IMR-90 (cell line): ENCODE measurements around the gene CMTM8. TPM values are rescaled to one million over a fixed set of nuclear protein-coding genes. Genes with fewer than 3 reads are reported as not detected.
A peak's percentile ranks its signal among the peaks of the same experiment; 100 is the strongest.

Experiments used
- ATAC-seq: fragments of 200-7000 bp; cut with Tn5 transposase; 2 replicates; pipeline ENCODE4 v1.9.1; 2020; ENCODE audit warnings: low read depth, mild to moderate bottlenecking, moderate library complexity
- BruUV-seq: library from RNA; stranded (reverse); fragments of 400-500 nt; replicated peaks from 2 replicates; lab custom pipeline; 2021; lab: Mats Ljungman, UMichigan
- CTCF ChIA-PET: fragments of 300-600 bp; formaldehyde crosslinking; extraction: SDS; loops from one replicate; lab custom pipeline; 2021; ENCODE audit warnings: antibody characterized with exemption; lab: Yijun Ruan, JAX
- POLR2A ChIA-PET: fragments of 300-600 bp; sonication (Branson Sonifier 250); formaldehyde crosslinking; loops from one replicate; lab custom pipeline; 2022; ENCODE audit warnings: antibody characterized with exemption; ENCODE audit not compliant: unreplicated experiment; lab: Charles Lee
- DNase-seq: peaks from one replicate; pipeline ENCODE4 v3.0.0; 2013
- H2AFZ ChIP-seq: replicated peaks from 2 replicates; pipeline ENCODE3; 2013; ENCODE audit warnings: low read length, mild to moderate bottlenecking; ENCODE audit not compliant: poor library complexity
- H2AK5ac ChIP-seq: 2 replicates; pipeline ENCODE4 v1.6.1; 2013; ENCODE audit warnings: low read depth, low read length, inconsistent platforms
- H2AK9ac ChIP-seq: replicated peaks from 2 replicates; pipeline ENCODE3; 2013; ENCODE audit warnings: mild to moderate bottlenecking, low read depth, low read length, moderate library complexity; ENCODE audit not compliant: poor library complexity
- H2BK120ac ChIP-seq: 2 replicates; pipeline ENCODE4 v1.6.1; 2013; ENCODE audit warnings: low read depth, low read length, inconsistent platforms
- H2BK15ac ChIP-seq: 3 replicates; pipeline ENCODE4 v1.6.1; 2013; ENCODE audit warnings: low read depth, low read length, inconsistent platforms
- H2BK20ac ChIP-seq: 2 replicates; pipeline ENCODE4 v1.6.1; 2013; ENCODE audit warnings: low read depth, mild to moderate bottlenecking, inconsistent platforms, low read length, moderate library complexity
- H2BK5ac ChIP-seq: 2 replicates; pipeline ENCODE4 v1.6.1; 2013; ENCODE audit warnings: mild to moderate bottlenecking, low read depth, low read length, inconsistent platforms; ENCODE audit not compliant: poor library complexity, severe bottlenecking
- H3K14ac ChIP-seq: replicated peaks from 2 replicates; pipeline ENCODE4 v1.6.1; 2013; ENCODE audit warnings: low read depth, low read length, inconsistent platforms
- H3K18ac ChIP-seq: 2 replicates; pipeline ENCODE4 v1.6.1; 2013; ENCODE audit warnings: low read depth, low read length, control low read depth
- H3K23ac ChIP-seq: 2 replicates; pipeline ENCODE4 v1.6.1; 2013; ENCODE audit warnings: low read depth, low read length, inconsistent platforms
- H3K27ac ChIP-seq: 2 replicates; pipeline ENCODE4 v1.5.1; 2013; ENCODE audit warnings: mild to moderate bottlenecking, control low read depth, low read length; ENCODE audit not compliant: insufficient read depth
- H3K27me3 ChIP-seq: 2 replicates; pipeline ENCODE4 v1.6.1; 2013; ENCODE audit warnings: low read length; ENCODE audit not compliant: control insufficient read depth, insufficient read depth
- H3K36me3 ChIP-seq: 2 replicates; pipeline ENCODE4 v1.6.1; 2013; ENCODE audit warnings: low read length, mixed read lengths; ENCODE audit not compliant: control insufficient read depth, insufficient read depth
- H3K4ac ChIP-seq: 2 replicates; pipeline ENCODE4 v1.6.1; 2013; ENCODE audit warnings: low read depth, low read length, inconsistent platforms
- H3K4me1 ChIP-seq: 2 replicates; pipeline ENCODE4 v1.6.1; 2013; ENCODE audit warnings: low read length, mixed read lengths; ENCODE audit not compliant: control insufficient read depth, insufficient read depth
- H3K4me2 ChIP-seq: 2 replicates; pipeline ENCODE4 v1.6.1; 2013; ENCODE audit warnings: low read depth, mild to moderate bottlenecking, control low read depth, low read length, moderate library complexity
- H3K4me3 ChIP-seq: 2 replicates; pipeline ENCODE4 v1.5.1; 2013; ENCODE audit warnings: low read depth, mild to moderate bottlenecking, control low read depth, low read length, moderate library complexity; ENCODE audit not compliant: insufficient read depth
- H3K56ac ChIP-seq: 2 replicates; pipeline ENCODE4 v1.6.1; 2013; ENCODE audit warnings: low read length, inconsistent platforms; ENCODE audit not compliant: insufficient read depth; ENCODE audit errors: extremely low read depth
- H3K79me1 ChIP-seq, 2 experiments: 2 replicates each; pipeline ENCODE4 v1.6.1; 2013; ENCODE audit warnings: low read length in 2 of 2, inconsistent platforms in 1 of 2, low read depth in 1 of 2
- H3K9ac ChIP-seq: 2 replicates; pipeline ENCODE4 v1.6.1; 2013; ENCODE audit warnings: low read depth, low read length, control low read depth
- H3K9me1 ChIP-seq: 2 replicates; pipeline ENCODE4 v1.6.1; 2013; ENCODE audit warnings: low read length, inconsistent platforms; ENCODE audit not compliant: insufficient read depth
- H3K9me3 ChIP-seq: 2 replicates; pipeline ENCODE4 v1.6.1; 2013; ENCODE audit warnings: low read length; ENCODE audit not compliant: control insufficient read depth, insufficient read depth
- H4K20me1 ChIP-seq: 2 replicates; pipeline ENCODE4 v1.6.1; 2013; ENCODE audit warnings: low read length, inconsistent platforms; ENCODE audit not compliant: insufficient read depth
- H4K5ac ChIP-seq: 2 replicates; pipeline ENCODE4 v1.6.1; 2013; ENCODE audit warnings: mild to moderate bottlenecking, low read depth, low read length, control low read depth
- H4K8ac ChIP-seq, 2 experiments: 2 replicates each; pipeline ENCODE4 v1.6.1; 2013; ENCODE audit warnings: low read depth in 2 of 2, low read length in 2 of 2, control low read depth in 1 of 2, inconsistent platforms in 1 of 2
- H4K91ac ChIP-seq: 2 replicates; pipeline ENCODE4 v1.6.1; 2013; ENCODE audit warnings: low read depth, low read length, inconsistent platforms; ENCODE audit not compliant: insufficient read depth
- BHLHE40 ChIP-seq: fragments of 150-350 bp; IDR thresholded peaks from 2 replicates; pipeline ENCODE4 v1.6.1; 2016; ENCODE audit warnings: mild to moderate bottlenecking, low read depth, low read length
- CEBPB ChIP-seq: IDR thresholded peaks from 2 replicates; pipeline ENCODE4 v1.6.1; 2012; ENCODE audit warnings: low read depth, low read length, improper control_type of control experiment
- CHD1 ChIP-seq: IDR thresholded peaks from 2 replicates; pipeline ENCODE4 v1.6.1; 2012; ENCODE audit warnings: low read depth, low read length, improper control_type of control experiment
- ELK1 ChIP-seq: fragments of 150-350 bp; IDR thresholded peaks from 2 replicates; pipeline ENCODE4 v1.6.1; 2016; ENCODE audit warnings: low read depth, mild to moderate bottlenecking, low read length, moderate library complexity, borderline replicate concordance
- MAFK ChIP-seq: IDR thresholded peaks from 2 replicates; pipeline ENCODE4 v1.6.1; 2012; ENCODE audit warnings: low read depth, low read length, improper control_type of control experiment
- MAZ ChIP-seq: IDR thresholded peaks from 2 replicates; pipeline ENCODE4 v1.6.1; 2012; ENCODE audit warnings: low read depth, mild to moderate bottlenecking, low read length, improper control_type of control experiment, moderate library complexity, borderline replicate concordance
- MXI1 ChIP-seq: IDR thresholded peaks from 2 replicates; pipeline ENCODE4 v1.6.1; 2012; ENCODE audit warnings: low read depth, mild to moderate bottlenecking, low read length, moderate library complexity, borderline replicate concordance
- RCOR1 ChIP-seq: IDR thresholded peaks from 2 replicates; pipeline ENCODE4 v1.6.1; 2012; ENCODE audit warnings: mild to moderate bottlenecking, low read length, improper control_type of control experiment; ENCODE audit not compliant: insufficient replicate concordance
- RFX5 ChIP-seq: IDR thresholded peaks from 2 replicates; pipeline ENCODE4 v1.8.0; 2012; ENCODE audit warnings: low read depth, mild to moderate bottlenecking, low read length, moderate library complexity
- WGBS, 2 experiments: methylation state at CpG; one replicate each; pipeline versions ENCODE4 v1.1.5 to v1.1.7; 2013; ENCODE audit warnings: missing lambda C conversion rate in 2 of 2; ENCODE audit not compliant: insufficient read length in 1 of 2; ENCODE audit errors: extremely low coverage in 2 of 2; 5-methylcytosine and 5-hydroxymethylcytosine counted together
- dilution Hi-C: fragments of 300-500 bp; cut with HindIII; formaldehyde crosslinking; loops from one replicate; pipeline ENCODE4 v1.14.3; 2018; ENCODE audit warnings: low sequenced_read_pairs; ENCODE audit not compliant: unreplicated experiment
- in situ Hi-C: fragments of 300-500 bp; cut with MboI; formaldehyde crosslinking; loops from 3 replicates; pipeline ENCODE4 v1.14.3; 2019; ENCODE audit warnings: low sequenced_read_pairs, inconsistent platforms, mixed read lengths
- intact Hi-C: fragments of 100-400 bp; cut with micrococcal nuclease; formaldehyde crosslinking; loops from 2 replicates; pipeline ENCODE4 v1.10.0; 2022
- polyA plus RNA-seq, 3 experiments: library from polyadenylated mRNA; depleted of rRNA; stranded (reverse); fragments of >200 nt; gene quantifications; 2 replicates each; pipeline ENCODE4 v1.2.3, GENCODE V29; 2012; ENCODE audit warnings: low replicate concordance in 1 of 3
- total RNA-seq: library from RNA; depleted of rRNA; stranded (reverse); fragments of >200 nt; gene quantifications from 2 replicates; pipeline ENCODE4 v1.2.3, GENCODE V29; 2012

Gene CMTM8
- total and polyA plus RNA-seq, 2 of the 4 experiments (the other 2 are of a cell fraction), result 0.15 TPM; not detected in 1

GRCh38 chr3:32401126-32401525 is 162.6 kb downstream of the CMTM8 start:
- Histone ChIP-seq H3K4me1 (peaks cover 5% of the 10 kb centered on the region), H3K9me3 (no peaks in the 10 kb centered on the region), H3K36me3 (no peaks in the 10 kb centered on the region), H2BK120ac (peak overlapping the region; percentile 62; the same call in 1 of the 2 replicates), H2AK5ac (peak overlapping the region; percentile 27; the same call in 1 of the 2 replicates), H3K56ac (0 out of 2 replicates have a peak overlapping the region, but pooled peaks have one; percentile 32), H3K79me1 (peaks cover 14 to 52% of the 10 kb centered on the region in 2 experiments), H2BK20ac (no peak overlapping the region), H3K9ac (peak overlapping the region; percentile 6), H2AFZ (peak overlapping the region; percentile 92), H3K23ac (peak overlapping the region; percentile 48; the same call in 1 of the 2 replicates), H4K20me1 (no peaks in the 10 kb centered on the region), H4K91ac (peak overlapping the region; percentile 80), H3K27me3 (no peaks in the 10 kb centered on the region), H3K27ac (peak overlapping the region; percentile 66), H2AK9ac (peak overlapping the region; percentile 86), H3K18ac (peak overlapping the region; percentile 22; the same call in 1 of the 2 replicates), H4K5ac (peak overlapping the region; percentile 70), H3K14ac (peak overlapping the region; percentile 2), H3K4ac (peak overlapping the region; percentile 77), H3K4me2 (peak overlapping the region; percentile 82), H2BK5ac (peak overlapping the region; percentile 57), H3K4me3 (peak overlapping the region; percentile 38), H4K8ac (peak overlapping the region; percentile 87 to 94), H2BK15ac (no peak overlapping the region), H3K9me1 (peaks cover 6% of the 10 kb centered on the region)
- DNase-seq (no peak), ATAC-seq (peak; percentile 38)
- WGBS, 2 experiments, result 20% methylated on average over 3 of the region's 11 CpGs; no CpG with 5 or more reads in 1 of the 2 experiments
- no TSS peak for BruUV-seq
- intact Hi-C loops, result loop anchor here (5.0 kb wide), 1 partner anchor 51 kb away; no protein-coding TSS in a partner anchor
- CTCF ChIA-PET, result no interaction called here
- dilution Hi-C loops, result no loop called here
- no peak for TF ChIP-seq CHD1
- TF ChIP-seq MAFK, result no peak
- TF ChIP-seq CEBPB, result no peak
- TF ChIP-seq RFX5, result no peak
- no peak for TF ChIP-seq MXI1
- no peak for TF ChIP-seq MAZ
- TF ChIP-seq BHLHE40, result no peak
- TF ChIP-seq RCOR1, result no peak
- TF ChIP-seq ELK1, result no peak
- POLR2A ChIA-PET, result no interaction called here
- in situ Hi-C loops, result no loop called here
